ENCODE measurements around the gene DNAJB6. TPM values are rescaled to one million over a fixed set of nuclear protein-coding genes. Genes with fewer than 3 reads are reported as not detected.

DNAJB6 gene
- total and polyA plus RNA-seq, 2 of the 4 experiments (the other 2 are of a cell fraction) = 93.4 to 165 TPM

DNA sequence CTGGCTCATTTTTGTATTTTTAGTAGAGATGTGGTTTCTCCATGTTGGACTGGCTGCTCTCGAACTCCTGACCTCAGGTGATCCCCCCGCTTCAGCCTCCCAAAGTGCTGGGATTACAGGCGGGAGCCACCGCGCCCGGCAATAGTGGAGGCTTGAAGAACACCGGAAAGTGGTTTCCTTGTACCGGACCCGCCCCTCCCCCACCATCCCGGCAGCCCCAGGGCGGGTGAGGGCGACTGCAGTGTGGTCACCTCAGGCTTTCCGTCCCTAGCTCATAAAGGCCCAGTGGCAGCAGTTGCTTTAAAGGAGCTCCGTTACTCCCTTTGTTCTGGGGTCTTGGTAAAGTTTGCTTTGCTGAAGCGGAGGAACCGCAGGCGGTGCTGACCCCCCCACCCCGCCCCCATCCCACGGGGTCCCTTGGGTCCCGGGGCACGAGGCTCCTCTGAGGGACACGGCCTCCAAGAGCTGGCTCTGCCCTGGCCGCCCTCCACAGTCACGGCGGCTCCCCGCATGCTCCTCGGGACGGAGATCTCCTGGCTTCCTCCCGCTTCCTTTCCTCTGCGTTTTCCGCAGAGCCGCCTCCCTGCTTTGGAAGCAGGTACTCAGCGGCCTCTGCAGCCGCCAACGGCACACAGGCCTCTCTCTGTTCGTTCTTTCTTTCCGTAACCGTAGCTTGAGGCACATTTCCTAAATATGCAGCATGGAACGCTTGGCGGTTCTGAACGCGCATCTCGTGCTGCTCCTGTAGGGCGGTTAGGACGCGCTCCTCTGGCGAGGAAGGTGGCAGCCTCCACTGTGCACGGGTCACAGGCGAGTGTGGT is 77.3 kb downstream of the DNAJB6 start:
- in situ Hi-C loops (cut with MboI; ENCODE audit: low sequenced_read_pairs) = no loop called here
- Histone ChIP-seq H4K20me1 (ENCODE audit: insufficient read depth, low read length) (peaks cover 42% of the 10 kb centered on the region), H3K14ac (replicated peaks; ENCODE audit: low read depth, low read length) (no peak overlapping the region), H3K9ac (ENCODE audit: low read depth, low read length) (no peak overlapping the region), H3K4ac (ENCODE audit: low read depth, low read length) (no peak overlapping the region), H4K91ac (ENCODE audit: insufficient read depth, low read depth, low read length) (no peak overlapping the region), H3K18ac (ENCODE audit: low read depth, low read length) (no peak overlapping the region), H3K27me3 (ENCODE audit: control insufficient read depth, insufficient read depth, low read length) (no peaks in the 10 kb centered on the region), H2BK5ac (ENCODE audit: low read depth, low read length, poor library complexity, severe bottlenecking) (no peak overlapping the region), H3K56ac (ENCODE audit: extremely low read depth, insufficient read depth, low read length) (no peak overlapping the region), H3K4me2 (ENCODE audit: low read depth, low read length) (no peak overlapping the region), H3K4me3 (ENCODE audit: insufficient read depth, low read depth, low read length) (no peak overlapping the region), H4K5ac (ENCODE audit: low read depth, low read length) (no peak overlapping the region), H3K27ac (ENCODE audit: insufficient read depth, low read length) (no peak overlapping the region), H2AK5ac (ENCODE audit: low read depth, low read length) (no peak overlapping the region), H3K4me1 (ENCODE audit: control insufficient read depth, insufficient read depth, low read length) (peaks cover 8% of the 10 kb centered on the region), H2BK20ac (ENCODE audit: low read depth, low read length) (no peak overlapping the region), H2BK120ac (ENCODE audit: low read depth, low read length) (no peak overlapping the region), H2AK9ac (replicated peaks; ENCODE audit: low read depth, low read length, poor library complexity) (no peak overlapping the region), H4K8ac (ENCODE audit: low read depth in 2 of 2, low read length in 2 of 2) (no peak overlapping the region), H3K79me1 (ENCODE audit: low read depth in 1 of 2, low read length in 2 of 2) (peaks cover 29 to 43% of the 10 kb centered on the region in 2 experiments), H3K9me1 (ENCODE audit: insufficient read depth, low read length) (peaks cover 3% of the 10 kb centered on the region; the same call in 1 of the 2 replicates), H2AFZ (replicated peaks; ENCODE audit: low read length, poor library complexity) (no peak overlapping the region), H2BK15ac (ENCODE audit: low read depth, low read length) (no peak overlapping the region), H3K9me3 (ENCODE audit: control insufficient read depth, insufficient read depth, low read length) (no peaks in the 10 kb centered on the region), H3K36me3 (ENCODE audit: control insufficient read depth, insufficient read depth, low read length) (peaks cover 44% of the 10 kb centered on the region), H3K23ac (ENCODE audit: low read depth, low read length) (no peak overlapping the region)
- WGBS, 2 experiments (ENCODE audit: extremely low coverage in 2 of 2, insufficient read length in 1 of 2) = 92% methylated on average over 22 of the region's 49 CpGs; no CpG with 5 or more reads in 1 of the 2 experiments
- intact Hi-C loops (cut with micrococcal nuclease) = no loop called here
- ChIA-PET POLR2A (ENCODE audit: unreplicated experiment) (no interaction called here), CTCF (no interaction called here)
- BruUV-seq (replicated peaks) = no TSS peak
- dilution Hi-C loops (cut with HindIII; ENCODE audit: low sequenced_read_pairs, unreplicated experiment) = no loop called here
- DNase-seq (no peak), ATAC-seq (ENCODE audit: low read depth) (no peak)
- TF ChIP-seq NFE2L2 (IDR thresholded peaks at IDR 0.05; ENCODE audit: low read depth, low read length) = no peak
- TF ChIP-seq CEBPB (IDR thresholded peaks at IDR 0.05; ENCODE audit: low read depth, low read length) = no peak
- no peak for TF ChIP-seq MXI1 (IDR thresholded peaks at IDR 0.05; ENCODE audit: borderline replicate concordance, low read depth, low read length)
- no peak for TF ChIP-seq MAZ (IDR thresholded peaks at IDR 0.05; ENCODE audit: borderline replicate concordance, low read depth, low read length)
- no peak for TF ChIP-seq CHD1 (IDR thresholded peaks at IDR 0.05; ENCODE audit: low read depth, low read length)
- TF ChIP-seq, protein P1, sequence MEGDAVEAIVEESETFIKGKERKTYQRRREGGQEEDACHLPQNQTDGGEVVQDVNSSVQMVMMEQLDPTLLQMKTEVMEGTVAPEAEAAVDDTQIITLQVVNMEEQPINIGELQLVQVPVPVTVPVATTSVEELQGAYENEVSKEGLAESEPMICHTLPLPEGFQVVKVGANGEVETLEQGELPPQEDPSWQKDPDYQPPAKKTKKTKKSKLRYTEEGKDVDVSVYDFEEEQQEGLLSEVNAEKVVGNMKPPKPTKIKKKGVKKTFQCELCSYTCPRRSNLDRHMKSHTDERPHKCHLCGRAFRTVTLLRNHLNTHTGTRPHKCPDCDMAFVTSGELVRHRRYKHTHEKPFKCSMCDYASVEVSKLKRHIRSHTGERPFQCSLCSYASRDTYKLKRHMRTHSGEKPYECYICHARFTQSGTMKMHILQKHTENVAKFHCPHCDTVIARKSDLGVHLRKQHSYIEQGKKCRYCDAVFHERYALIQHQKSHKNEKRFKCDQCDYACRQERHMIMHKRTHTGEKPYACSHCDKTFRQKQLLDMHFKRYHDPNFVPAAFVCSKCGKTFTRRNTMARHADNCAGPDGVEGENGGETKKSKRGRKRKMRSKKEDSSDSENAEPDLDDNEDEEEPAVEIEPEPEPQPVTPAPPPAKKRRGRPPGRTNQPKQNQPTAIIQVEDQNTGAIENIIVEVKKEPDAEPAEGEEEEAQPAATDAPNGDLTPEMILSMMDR (conservative IDR thresholded peaks at IDR 0.05; ENCODE audit: low read depth, low read length) = no peak
- TF ChIP-seq FOS (IDR thresholded peaks at IDR 0.05; ENCODE audit: low read depth, low read length) = no peak
- TF ChIP-seq SMC3 (IDR thresholded peaks at IDR 0.05; ENCODE audit: low read depth, low read length) = no peak
- no peak for TF ChIP-seq BHLHE40 (IDR thresholded peaks at IDR 0.05; ENCODE audit: low read depth, low read length)
- TF ChIP-seq POLR2A (IDR thresholded peaks at IDR 0.05; ENCODE audit: low read depth, low read length) = no peak
- TF ChIP-seq RCOR1 (IDR thresholded peaks at IDR 0.05; ENCODE audit: insufficient replicate concordance, low read length) = no peak
- TF ChIP-seq, protein P2, sequence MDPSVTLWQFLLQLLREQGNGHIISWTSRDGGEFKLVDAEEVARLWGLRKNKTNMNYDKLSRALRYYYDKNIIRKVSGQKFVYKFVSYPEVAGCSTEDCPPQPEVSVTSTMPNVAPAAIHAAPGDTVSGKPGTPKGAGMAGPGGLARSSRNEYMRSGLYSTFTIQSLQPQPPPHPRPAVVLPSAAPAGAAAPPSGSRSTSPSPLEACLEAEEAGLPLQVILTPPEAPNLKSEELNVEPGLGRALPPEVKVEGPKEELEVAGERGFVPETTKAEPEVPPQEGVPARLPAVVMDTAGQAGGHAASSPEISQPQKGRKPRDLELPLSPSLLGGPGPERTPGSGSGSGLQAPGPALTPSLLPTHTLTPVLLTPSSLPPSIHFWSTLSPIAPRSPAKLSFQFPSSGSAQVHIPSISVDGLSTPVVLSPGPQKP (IDR thresholded peaks at IDR 0.05; ENCODE audit: borderline replicate concordance, low read depth, low read length) = no peak
- no peak for TF ChIP-seq MAFK (IDR thresholded peaks at IDR 0.05; ENCODE audit: low read depth, low read length)
- TF ChIP-seq RAD21 (IDR thresholded peaks at IDR 0.05; ENCODE audit: low read length) = no peak
- TF ChIP-seq, protein P3, sequence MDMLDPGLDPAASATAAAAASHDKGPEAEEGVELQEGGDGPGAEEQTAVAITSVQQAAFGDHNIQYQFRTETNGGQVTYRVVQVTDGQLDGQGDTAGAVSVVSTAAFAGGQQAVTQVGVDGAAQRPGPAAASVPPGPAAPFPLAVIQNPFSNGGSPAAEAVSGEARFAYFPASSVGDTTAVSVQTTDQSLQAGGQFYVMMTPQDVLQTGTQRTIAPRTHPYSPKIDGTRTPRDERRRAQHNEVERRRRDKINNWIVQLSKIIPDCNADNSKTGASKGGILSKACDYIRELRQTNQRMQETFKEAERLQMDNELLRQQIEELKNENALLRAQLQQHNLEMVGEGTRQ (IDR thresholded peaks at IDR 0.05; ENCODE audit: low read depth, low read length) = no peak

Measured in IMR-90 (cell line).